CD14-positive monocyte (primary cell): ENCODE data around the gene OR2S2. TPM values are rescaled to one million over a fixed set of nuclear protein-coding genes. Genes with fewer than 3 reads are reported as not detected.

Experiments
- DNase-seq, 3 donors: peaks; one replicate each; pipeline ENCODE4 v3.0.0-alpha.2; 2011 to 2022
- H2AFZ ChIP-seq: 2 replicates; pipeline ENCODE4 v1.6.0; 2012; ENCODE audit warnings: mild to moderate bottlenecking, low read depth, low read length, inconsistent platforms; ENCODE audit not compliant: insufficient read depth, poor library complexity, severe bottlenecking
- H3K27ac ChIP-seq, 2 donors: 1 replicate in 1 of 2; 2 replicates in 1 of 2; pipeline ENCODE4 v1.5.1; 2012 to 2013; ENCODE audit warnings: low read length in 2 of 2, control low read depth in 1 of 2, inconsistent platforms in 1 of 2, low read depth in 1 of 2, mild to moderate bottlenecking in 1 of 2
- H3K27me3 ChIP-seq, 2 donors: one replicate each; pipeline versions ENCODE4 v1.6.0 to v1.6.1; 2011 to 2013; ENCODE audit warnings: low read length in 2 of 2; ENCODE audit not compliant: control insufficient read depth in 2 of 2, insufficient read depth in 2 of 2
- H3K36me3 ChIP-seq, 2 donors: replicated peaks in 1 of 2; 1 replicate in 1 of 2; 2 replicates in 1 of 2; pipeline versions ENCODE4 v1.5.1 to v1.6.1; 2012 to 2013; ENCODE audit warnings: low read length in 2 of 2, control low read depth in 1 of 2, inconsistent platforms in 1 of 2, mild to moderate bottlenecking in 1 of 2; ENCODE audit not compliant: insufficient read depth in 2 of 2, control insufficient read depth in 1 of 2
- H3K4me1 ChIP-seq, 2 donors: 1 replicate in 1 of 2; 2 replicates in 1 of 2; pipeline versions ENCODE4 v1.5.1 to v1.6.1; 2012 to 2013; ENCODE audit warnings: low read length in 2 of 2, control low read depth in 1 of 2, inconsistent platforms in 1 of 2, mild to moderate bottlenecking in 1 of 2, moderate library complexity in 1 of 2; ENCODE audit not compliant: insufficient read depth in 2 of 2, control insufficient read depth in 1 of 2
- H3K4me2 ChIP-seq: replicated peaks from 2 replicates; pipeline ENCODE3; 2012; ENCODE audit warnings: low read length, moderate library complexity, mild to moderate bottlenecking; ENCODE audit not compliant: poor library complexity, severe bottlenecking; ENCODE audit errors: extremely low read depth
- H3K4me3 ChIP-seq, 3 experiments: fragments of 200-600 bp in 1 of 3; sonication (generic) in 1 of 3; replicated peaks in 1 of 3; 1 replicate in 2 of 3; 2 replicates in 1 of 3; pipeline ENCODE4 v1.5.1; 2011 to 2013; ENCODE audit warnings: low read length in 3 of 3, mild to moderate bottlenecking in 3 of 3, control low read depth in 2 of 3, low read depth in 2 of 3, inconsistent platforms in 1 of 3, moderate library complexity in 1 of 3
- H3K79me2 ChIP-seq: 2 replicates; pipeline ENCODE4 v1.6.0; 2012; ENCODE audit warnings: mild to moderate bottlenecking, control low read depth, inconsistent platforms, low read length, moderate library complexity; ENCODE audit not compliant: insufficient read depth
- H3K9ac ChIP-seq: 2 replicates; pipeline ENCODE4 v1.6.0; 2017; ENCODE audit warnings: low read length, mild to moderate bottlenecking; ENCODE audit not compliant: insufficient read depth, poor library complexity, severe bottlenecking
- H3K9me3 ChIP-seq, 2 donors: replicated peaks in 1 of 2; 1 replicate in 1 of 2; 2 replicates in 1 of 2; pipeline versions ENCODE4 v1.5.1 to v1.6.1; 2012 to 2013; ENCODE audit warnings: low read length in 2 of 2, control low read depth in 1 of 2; ENCODE audit not compliant: control insufficient read depth in 1 of 2, insufficient read depth in 1 of 2
- H4K20me1 ChIP-seq: 2 replicates; pipeline ENCODE4 v1.6.0; 2012; ENCODE audit warnings: mild to moderate bottlenecking, low read length, control low read depth, moderate library complexity; ENCODE audit not compliant: insufficient read depth
- H3K27ac Mint-ChIP-seq, 7 donors: one replicate each; pipeline ENCODE4 v1.8.0; 2020; ENCODE audit warnings: mild to moderate bottlenecking in 7 of 7, mixed read lengths in 7 of 7, moderate library complexity in 6 of 7, inconsistent platforms in 2 of 7
- H3K27me3 Mint-ChIP-seq, 3 donors: one replicate each; pipeline ENCODE4 v1.8.0; 2021 to 2022; ENCODE audit warnings: low read depth in 3 of 3, mild to moderate bottlenecking in 3 of 3, mixed read lengths in 3 of 3, moderate library complexity in 3 of 3, inconsistent platforms in 1 of 3
- H3K36me3 Mint-ChIP-seq, 2 donors: one replicate each; pipeline ENCODE4 v1.8.0; 2020; ENCODE audit warnings: mixed read lengths in 2 of 2, inconsistent platforms in 1 of 2, mild to moderate bottlenecking in 1 of 2
- H3K4me1 Mint-ChIP-seq: one replicate; pipeline ENCODE4 v1.8.0; 2020; ENCODE audit warnings: mild to moderate bottlenecking, mixed read lengths
- H3K4me3 Mint-ChIP-seq, 2 donors: one replicate each; pipeline ENCODE4 v1.8.0; 2020; ENCODE audit warnings: mild to moderate bottlenecking in 2 of 2, mixed read lengths in 2 of 2, moderate library complexity in 1 of 2
- H3K9me3 Mint-ChIP-seq, 7 donors: one replicate each; pipeline ENCODE4 v1.8.0; 2020 to 2022; ENCODE audit warnings: mixed read lengths in 7 of 7, mild to moderate bottlenecking in 6 of 7, moderate library complexity in 6 of 7, inconsistent platforms in 2 of 7
- WGBS: methylation state at CpG from one replicate; pipeline ENCODE4 v1.1.5; 2013; ENCODE audit warnings: missing lambda C conversion rate; ENCODE audit not compliant: insufficient coverage; 5-methylcytosine and 5-hydroxymethylcytosine counted together
- intact Hi-C, 2 donors: fragments of 100-400 bp; cut with micrococcal nuclease; formaldehyde crosslinking; loops; one replicate each; pipeline versions ENCODE4 v1.15.0 to v1.15.1; 2023
- polyA plus RNA-seq, 3 donors: library from polyadenylated mRNA; depleted of rRNA in 1 of 3; unstranded in 2 of 3; stranded (reverse) in 1 of 3; fragments of 300-500 nt in 2 of 3; fragments of >200 nt in 1 of 3; fragmentation: Illumina TruSeq in 2 of 3; gene quantifications; 1 replicate in 2 of 3; 2 replicates in 1 of 3; pipeline ENCODE4 v1.2.3, GENCODE V29; 2012 to 2021
- TF ChIP-seq, protein P1 (sequence below): fragments of 200-600 bp; IDR thresholded peaks from one replicate; pipeline ENCODE4 v1.8.0; 2022; ENCODE audit warnings: antibody characterized with exemption, mild to moderate bottlenecking

Gene OR2S2
- polyA plus RNA-seq, 3 donors: not detected

DNA sequence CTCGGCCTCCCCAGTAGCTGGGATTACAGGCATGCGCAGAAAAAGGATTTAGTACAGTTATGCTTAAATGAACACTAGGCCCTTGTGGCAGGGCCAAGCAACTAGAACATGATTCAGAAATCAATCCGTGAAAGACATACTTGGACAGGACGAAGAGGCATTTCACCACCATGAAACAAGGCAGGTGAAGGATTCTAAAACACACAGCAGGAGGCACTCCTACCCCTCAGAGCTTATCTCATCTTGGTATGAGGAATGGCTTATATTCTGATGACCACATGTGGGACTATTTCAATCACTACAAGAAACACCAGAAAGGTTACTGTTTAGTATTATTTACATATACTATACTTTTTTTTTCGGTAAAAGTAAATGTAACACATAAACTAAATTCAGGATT, 15.7 kb downstream of the OR2S2 start:
- H3K36me3 Mint-ChIP-seq: no peaks in the 10 kb centered on the region
- H3K9ac ChIP-seq: no peak overlapping the region
- H3K27me3 ChIP-seq: no peaks in the 10 kb centered on the region
- H3K4me3 ChIP-seq: no peak overlapping the region
- no peak overlapping the region for H3K27ac Mint-ChIP-seq
- H4K20me1 ChIP-seq: no peaks in the 10 kb centered on the region
- WGBS: 80% methylated on average over 2 of the region's 5 CpGs
- no peak overlapping the region for H3K4me3 Mint-ChIP-seq
- H3K27ac ChIP-seq: no peak overlapping the region
- TF ChIP-seq, protein P1, sequence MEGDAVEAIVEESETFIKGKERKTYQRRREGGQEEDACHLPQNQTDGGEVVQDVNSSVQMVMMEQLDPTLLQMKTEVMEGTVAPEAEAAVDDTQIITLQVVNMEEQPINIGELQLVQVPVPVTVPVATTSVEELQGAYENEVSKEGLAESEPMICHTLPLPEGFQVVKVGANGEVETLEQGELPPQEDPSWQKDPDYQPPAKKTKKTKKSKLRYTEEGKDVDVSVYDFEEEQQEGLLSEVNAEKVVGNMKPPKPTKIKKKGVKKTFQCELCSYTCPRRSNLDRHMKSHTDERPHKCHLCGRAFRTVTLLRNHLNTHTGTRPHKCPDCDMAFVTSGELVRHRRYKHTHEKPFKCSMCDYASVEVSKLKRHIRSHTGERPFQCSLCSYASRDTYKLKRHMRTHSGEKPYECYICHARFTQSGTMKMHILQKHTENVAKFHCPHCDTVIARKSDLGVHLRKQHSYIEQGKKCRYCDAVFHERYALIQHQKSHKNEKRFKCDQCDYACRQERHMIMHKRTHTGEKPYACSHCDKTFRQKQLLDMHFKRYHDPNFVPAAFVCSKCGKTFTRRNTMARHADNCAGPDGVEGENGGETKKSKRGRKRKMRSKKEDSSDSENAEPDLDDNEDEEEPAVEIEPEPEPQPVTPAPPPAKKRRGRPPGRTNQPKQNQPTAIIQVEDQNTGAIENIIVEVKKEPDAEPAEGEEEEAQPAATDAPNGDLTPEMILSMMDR: no peak
- no peak for DNase-seq
- H3K4me2 ChIP-seq: no peak overlapping the region
- peaks cover 4 to 11% of the 10 kb centered on the region in 2 donors for H3K4me1 ChIP-seq
- peaks cover 15% of the 10 kb centered on the region for H3K4me1 Mint-ChIP-seq
- H2AFZ ChIP-seq: no peak overlapping the region
- H3K27me3 Mint-ChIP-seq: peaks cover 0 to 5% (median 1%) of the 10 kb centered on the region in 3 donors
- H3K79me2 ChIP-seq: no peaks in the 10 kb centered on the region
- no peaks in the 10 kb centered on the region for H3K9me3 ChIP-seq
- intact Hi-C loops: no loop called here
- H3K36me3 ChIP-seq: no peaks in the 10 kb centered on the region
- peaks cover 0 to 2% (median 0%) of the 10 kb centered on the region in 7 donors for H3K9me3 Mint-ChIP-seq

DNA sequence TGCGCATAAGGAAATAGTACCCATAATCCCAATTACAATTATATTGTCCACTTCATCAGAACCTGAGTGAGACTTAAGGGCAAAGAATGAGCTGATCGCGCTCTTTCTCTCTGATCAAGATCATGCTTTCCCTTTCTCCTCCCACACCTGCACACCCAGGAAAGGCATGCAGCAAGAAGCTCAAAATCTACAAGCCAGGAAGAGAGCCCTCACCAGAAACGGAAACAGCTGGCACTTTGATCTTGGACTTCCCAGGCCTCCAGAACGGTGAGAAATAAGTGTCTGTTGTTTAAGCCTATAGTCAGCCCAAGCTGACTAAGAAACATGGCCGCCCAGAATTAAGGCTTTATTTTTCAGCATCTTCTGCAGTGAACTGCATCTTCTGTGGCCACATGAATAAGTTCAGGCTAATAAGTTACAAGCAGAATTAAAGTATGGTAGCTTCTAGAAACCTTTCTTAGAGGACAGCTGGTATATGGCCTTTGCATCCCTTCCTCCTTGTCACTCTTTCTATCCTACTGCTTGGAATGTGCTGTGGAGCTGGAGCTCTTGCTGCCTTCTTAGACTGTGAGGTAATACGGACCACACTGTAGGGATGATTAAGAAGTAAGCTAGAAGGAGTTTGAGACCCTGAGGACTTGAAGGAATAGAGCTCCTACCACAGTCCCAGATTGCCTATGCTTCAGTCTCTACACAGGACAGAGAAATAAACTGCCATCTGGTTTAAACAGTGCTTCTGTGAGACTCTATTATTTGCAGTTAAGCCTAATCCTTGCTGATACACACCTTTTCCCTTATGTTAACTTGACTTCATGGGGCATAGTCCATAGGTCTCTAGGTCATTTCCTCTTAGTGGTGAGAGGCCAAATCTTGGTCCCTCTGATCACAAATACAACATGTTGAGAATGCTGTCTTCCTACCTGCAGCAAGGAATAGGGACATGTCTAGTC, 17.2 kb downstream of the OR2S2 start:
- intact Hi-C loops: no loop called here
- Histone ChIP-seq H3K27me3 (no peaks in the 10 kb centered on the region), H3K36me3 (no peaks in the 10 kb centered on the region), H3K79me2 (no peaks in the 10 kb centered on the region), H3K4me1 (peaks cover 8 to 12% of the 10 kb centered on the region in 2 donors), H3K9ac (no peak overlapping the region), H3K4me2 (no peak overlapping the region), H2AFZ (no peak overlapping the region), H3K9me3 (no peaks in the 10 kb centered on the region), H3K27ac (no peak overlapping the region), H4K20me1 (no peaks in the 10 kb centered on the region), H3K4me3 (no peak overlapping the region)
- Mint-ChIP-seq H3K4me3 (no peak overlapping the region), H3K36me3 (no peaks in the 10 kb centered on the region), H3K4me1 (peaks cover 18% of the 10 kb centered on the region), H3K27ac (peak overlapping the region in 1 of 7 donors; percentile 7), H3K9me3 (peaks cover 0 to 5% (median 2%) of the 10 kb centered on the region in 7 donors), H3K27me3 (peaks cover 0 to 3% (median 1%) of the 10 kb centered on the region in 3 donors)
- WGBS: 75% methylated on average over 5 of the region's 7 CpGs
- TF ChIP-seq, protein P1: no peak
- DNase-seq: no peak
